ENCODE results near the gene ABCD2. TPM values are rescaled to one million over a fixed set of nuclear protein-coding genes. Genes with fewer than 3 reads are reported as not detected.
"Not testable (repeated sequence)": the region's sequence is repeated elsewhere in the genome, so short reads cannot be mapped to it uniquely, and the experiment has no call there.

Gene ABCD2
- total RNA-seq, 2 experiments from 2014 or later: 8.6 to 9.1 TPM

GRCh38 chr12:39575498-39575875, 44.1 kb downstream of the ABCD2 start:
- H3K27ac Mint-ChIP-seq: no peak overlapping the region
- intact Hi-C loops (cut with micrococcal nuclease): no loop called here
- H3K36me3 Mint-ChIP-seq (ENCODE audit: low read depth): peaks cover 42% of the 10 kb centered on the region
- peaks cover 11% of the 10 kb centered on the region for H3K4me1 Mint-ChIP-seq (ENCODE audit: low read depth)
- CTCF ChIA-PET: no interaction called here
- no peaks in the 10 kb centered on the region for H3K27me3 Mint-ChIP-seq (ENCODE audit: low read depth)
- no peak overlapping the region for H3K4me3 Mint-ChIP-seq
- H3K9me3 Mint-ChIP-seq: peaks cover 3% of the 10 kb centered on the region
- no peak for DNase-seq

GRCh38 chr12:39574785-39575497, 44.7 kb downstream of the ABCD2 start:
- CTCF ChIA-PET: no interaction called here
- Mint-ChIP-seq H3K36me3 (ENCODE audit: low read depth) (peaks cover 47% of the 10 kb centered on the region), H3K4me3 (no peak overlapping the region), H3K4me1 (ENCODE audit: low read depth) (peaks cover 11% of the 10 kb centered on the region), H3K27me3 (ENCODE audit: low read depth) (no peaks in the 10 kb centered on the region), H3K9me3 (peaks cover 3% of the 10 kb centered on the region), H3K27ac (peak overlapping the region; percentile 7)
- intact Hi-C loops (cut with micrococcal nuclease): no loop called here
- DNase-seq: no peak

- peaks cover 51% of the 10 kb centered on the region for H3K36me3 Mint-ChIP-seq (ENCODE audit: low read depth)
Measured at GRCh38 chr12:39574378-39574777, 45.2 kb downstream of the ABCD2 start.

GRCh38 chr12:39573971-39574370, 45.6 kb downstream of the ABCD2 start:
- no peak overlapping the region for H3K4me3 Mint-ChIP-seq
- H3K9me3 Mint-ChIP-seq: peaks cover 3% of the 10 kb centered on the region
- H3K27ac Mint-ChIP-seq: no peak overlapping the region
- peaks cover 11% of the 10 kb centered on the region for H3K4me1 Mint-ChIP-seq (ENCODE audit: low read depth)
- CTCF ChIA-PET: no interaction called here
- intact Hi-C loops (cut with micrococcal nuclease): no loop called here
- H3K27me3 Mint-ChIP-seq (ENCODE audit: low read depth): no peaks in the 10 kb centered on the region
- H3K36me3 Mint-ChIP-seq (ENCODE audit: low read depth): peaks cover 49% of the 10 kb centered on the region
- DNase-seq: no peak

More at GRCh38 chr12:39574378-39574777, 45.2 kb downstream of the ABCD2 start:
- H3K9me3 Mint-ChIP-seq: peaks cover 3% of the 10 kb centered on the region
- CTCF ChIA-PET: no interaction called here
- intact Hi-C loops (cut with micrococcal nuclease): no loop called here
- no peak overlapping the region for H3K27ac Mint-ChIP-seq
- no peaks in the 10 kb centered on the region for H3K27me3 Mint-ChIP-seq (ENCODE audit: low read depth)
- peaks cover 11% of the 10 kb centered on the region for H3K4me1 Mint-ChIP-seq (ENCODE audit: low read depth)
- no peak overlapping the region for H3K4me3 Mint-ChIP-seq
- no peak for DNase-seq

GRCh38 chr12:39572551-39572950, 47.1 kb downstream of the ABCD2 start:
- no peak overlapping the region for H3K4me3 Mint-ChIP-seq
- H3K36me3 Mint-ChIP-seq (ENCODE audit: low read depth): peaks cover 52% of the 10 kb centered on the region
- intact Hi-C loops (cut with micrococcal nuclease): no loop called here
- DNase-seq: no peak
- CTCF ChIA-PET: no interaction called here
- H3K27ac Mint-ChIP-seq: no peak overlapping the region
- H3K27me3 Mint-ChIP-seq (ENCODE audit: low read depth): no peaks in the 10 kb centered on the region
- H3K4me1 Mint-ChIP-seq (ENCODE audit: low read depth): peaks cover 11% of the 10 kb centered on the region
- H3K9me3 Mint-ChIP-seq: peaks cover 4% of the 10 kb centered on the region

DNA sequence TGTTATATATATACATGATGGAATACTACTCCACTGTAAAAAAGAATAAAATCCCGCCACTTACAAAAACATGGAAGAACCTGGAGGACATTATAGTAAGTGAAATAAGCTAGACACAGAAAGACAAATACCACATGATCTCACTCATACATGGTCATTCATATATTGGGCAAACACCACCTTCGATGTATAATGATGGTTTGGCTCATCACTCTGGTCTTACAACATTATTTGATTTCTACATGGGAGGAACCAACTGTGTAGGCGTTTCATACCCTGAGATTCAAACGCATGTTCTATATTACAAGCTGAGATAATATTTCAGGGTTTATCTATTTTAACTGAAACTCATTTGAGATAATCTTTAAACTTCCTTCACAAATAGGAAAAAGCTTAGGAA, 48.3 kb downstream of the ABCD2 start:
- intact Hi-C loops (cut with micrococcal nuclease): no loop called here
- Mint-ChIP-seq H3K27ac (no peak overlapping the region), H3K4me1 (ENCODE audit: low read depth) (peaks cover 11% of the 10 kb centered on the region), H3K36me3 (ENCODE audit: low read depth) (peaks cover 49% of the 10 kb centered on the region), H3K4me3 (no peak overlapping the region), H3K9me3 (peaks cover 14% of the 10 kb centered on the region), H3K27me3 (ENCODE audit: low read depth) (no peaks in the 10 kb centered on the region)
- DNase-seq: no peak
- CTCF ChIA-PET: no interaction called here

DNA sequence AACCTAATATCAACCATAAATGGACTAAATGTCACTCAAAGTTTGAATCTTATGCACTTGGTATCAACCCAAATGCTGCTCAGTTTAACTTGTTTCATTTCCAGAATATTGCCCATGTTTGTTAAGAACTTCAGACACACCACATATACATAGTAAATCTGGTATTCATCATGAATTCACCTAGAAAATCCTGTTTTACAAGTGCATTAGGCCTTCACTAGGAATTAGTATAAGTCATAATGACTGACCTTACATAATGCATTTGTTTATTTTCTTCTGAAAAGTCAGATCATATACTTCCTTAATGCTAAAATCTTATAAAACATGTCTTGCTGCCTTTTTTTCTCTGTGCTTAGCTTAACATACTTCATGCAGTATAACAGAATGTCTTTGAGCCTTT, 66.1 kb downstream of the ABCD2 start:
- H3K27me3 Mint-ChIP-seq (ENCODE audit: low read depth): no peaks in the 10 kb centered on the region
- no peak overlapping the region for H3K27ac Mint-ChIP-seq
- peaks cover 26% of the 10 kb centered on the region for H3K36me3 Mint-ChIP-seq (ENCODE audit: low read depth)
- CTCF ChIA-PET: interaction anchor here (0.6 kb wide), 2 partner anchors 125 to 424 kb away, joined by 3 to 4 read pairs; no protein-coding TSS in a partner anchor
- no peak overlapping the region for H3K4me3 Mint-ChIP-seq
- DNase-seq: no peak
- peaks cover 4% of the 10 kb centered on the region for H3K9me3 Mint-ChIP-seq
- H3K4me1 Mint-ChIP-seq (ENCODE audit: low read depth): no peaks in the 10 kb centered on the region
- intact Hi-C loops (cut with micrococcal nuclease): no loop called here

DNA sequence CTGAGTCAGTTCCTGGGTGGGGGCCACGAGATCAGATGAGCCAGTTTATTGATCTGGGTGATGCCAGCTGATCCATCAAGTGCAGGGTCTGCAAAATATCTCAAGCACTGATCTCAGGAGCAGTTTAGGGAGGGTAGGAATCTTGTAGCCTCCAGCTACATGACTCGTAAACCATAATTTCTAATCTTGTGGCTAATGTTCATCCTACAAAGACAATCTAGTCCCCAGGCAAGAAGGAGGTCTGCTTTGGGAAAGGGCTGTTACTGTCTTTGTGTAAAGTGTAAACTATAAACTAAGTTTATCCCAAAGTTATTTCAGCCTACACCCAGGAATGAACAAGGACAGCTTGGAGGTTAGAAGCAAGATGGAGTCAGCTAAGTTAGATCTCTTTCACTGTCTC, 75.4 kb downstream of the ABCD2 start:
- H3K27ac Mint-ChIP-seq; H3K27me3 Mint-ChIP-seq (ENCODE audit: low read depth); H3K4me1 Mint-ChIP-seq (ENCODE audit: low read depth); H3K4me3 Mint-ChIP-seq; intact Hi-C loops (cut with micrococcal nuclease); H3K9me3 Mint-ChIP-seq; H3K36me3 Mint-ChIP-seq (ENCODE audit: low read depth); DNase-seq: not testable (repeated sequence)
- CTCF ChIA-PET: interaction anchor here (0.5 kb wide), 1 partner anchor 470 kb away, joined by 3 read pairs; no protein-coding TSS in a partner anchor

GRCh38 chr12:39541471-39541870, 78.1 kb downstream of the ABCD2 start:
- H3K9me3 Mint-ChIP-seq: no peaks in the 10 kb centered on the region
- H3K27ac Mint-ChIP-seq: no peak overlapping the region
- H3K4me1 Mint-ChIP-seq (ENCODE audit: low read depth): no peaks in the 10 kb centered on the region
- DNase-seq: no peak
- CTCF ChIA-PET: interaction anchor here (0.5 kb wide), 1 partner anchor 439 kb away, joined by 3 read pairs; no protein-coding TSS in a partner anchor
- intact Hi-C loops (cut with micrococcal nuclease): no loop called here
- no peaks in the 10 kb centered on the region for H3K27me3 Mint-ChIP-seq (ENCODE audit: low read depth)
- H3K36me3 Mint-ChIP-seq (ENCODE audit: low read depth): peaks cover 2% of the 10 kb centered on the region
- H3K4me3 Mint-ChIP-seq: no peak overlapping the region

DNA sequence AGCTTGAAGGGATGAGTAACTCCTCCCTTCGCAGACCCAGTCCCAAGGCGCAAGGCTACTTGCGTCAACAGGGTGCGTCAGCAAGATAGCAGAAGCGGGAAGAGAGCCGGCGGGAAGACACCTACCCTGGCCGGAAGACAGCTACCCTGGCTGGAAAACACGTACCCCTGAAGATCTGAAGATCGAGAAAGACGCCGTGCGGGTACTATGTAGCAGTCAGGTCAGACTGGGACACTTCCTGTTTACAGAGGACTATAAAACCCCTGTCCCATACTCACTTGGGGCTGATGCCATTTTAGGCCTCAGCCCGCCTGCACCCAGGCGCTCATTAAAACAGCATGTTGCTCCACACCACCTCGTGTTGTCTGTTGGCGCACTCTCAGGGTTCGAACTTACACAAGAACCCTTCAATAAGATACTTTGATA, 80.9 kb downstream of the ABCD2 start:
- no peaks in the 10 kb centered on the region for H3K4me1 Mint-ChIP-seq (ENCODE audit: low read depth)
- CTCF ChIA-PET: no interaction called here
- H3K27me3 Mint-ChIP-seq (ENCODE audit: low read depth): no peaks in the 10 kb centered on the region
- H3K9me3 Mint-ChIP-seq: no peaks in the 10 kb centered on the region
- H3K36me3 Mint-ChIP-seq (ENCODE audit: low read depth): peaks cover 2% of the 10 kb centered on the region
- H3K4me3 Mint-ChIP-seq: no peak overlapping the region
- no peak for DNase-seq
- H3K27ac Mint-ChIP-seq: no peak overlapping the region
- intact Hi-C loops (cut with micrococcal nuclease): no loop called here

DNA sequence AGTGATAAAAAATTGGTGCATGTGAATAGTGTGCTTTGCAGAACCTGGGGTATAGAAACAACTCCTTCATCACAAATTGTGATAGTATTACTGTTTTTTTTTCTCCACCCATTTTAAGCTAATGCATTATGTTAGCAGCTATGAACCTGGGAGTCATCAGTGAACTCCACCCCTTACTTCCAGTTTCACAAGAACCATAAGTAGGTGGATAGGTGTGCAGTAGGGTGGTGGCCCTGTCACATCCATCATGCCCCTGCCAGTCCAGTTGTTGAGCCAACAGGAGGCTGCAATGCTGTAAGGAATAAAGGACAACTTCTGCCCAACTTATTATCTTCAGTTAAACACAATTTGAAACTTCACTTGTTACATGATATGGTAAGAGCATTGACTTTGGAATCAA, 85.7 kb downstream of the ABCD2 start:
- Mint-ChIP-seq H3K4me1 (ENCODE audit: low read depth) (no peaks in the 10 kb centered on the region), H3K27me3 (ENCODE audit: low read depth) (no peaks in the 10 kb centered on the region), H3K4me3 (no peak overlapping the region), H3K9me3 (no peaks in the 10 kb centered on the region), H3K36me3 (ENCODE audit: low read depth) (peaks cover 3% of the 10 kb centered on the region), H3K27ac (no peak overlapping the region)
- CTCF ChIA-PET: interaction anchor here (1.0 kb wide), 1 partner anchor 11 kb away, joined by 3 read pairs; no protein-coding TSS in a partner anchor
- intact Hi-C loops (cut with micrococcal nuclease): no loop called here
- no peak for DNase-seq

- Mint-ChIP-seq H3K9me3 (peaks cover 3% of the 10 kb centered on the region), H3K4me3 (no peak overlapping the region), H3K27ac (no peak overlapping the region), H3K36me3 (ENCODE audit: low read depth) (peaks cover 3% of the 10 kb centered on the region), H3K27me3 (ENCODE audit: low read depth) (no peaks in the 10 kb centered on the region), H3K4me1 (ENCODE audit: low read depth) (no peaks in the 10 kb centered on the region)
- intact Hi-C loops (cut with micrococcal nuclease): no loop called here
- DNase-seq: no peak
- CTCF ChIA-PET: interaction anchor here (0.7 kb wide), 1 partner anchor 206 kb away, joined by 3 read pairs; no protein-coding TSS in a partner anchor
Measured at GRCh38 chr12:39532448-39532847, 87.2 kb downstream of the ABCD2 start.

DNA sequence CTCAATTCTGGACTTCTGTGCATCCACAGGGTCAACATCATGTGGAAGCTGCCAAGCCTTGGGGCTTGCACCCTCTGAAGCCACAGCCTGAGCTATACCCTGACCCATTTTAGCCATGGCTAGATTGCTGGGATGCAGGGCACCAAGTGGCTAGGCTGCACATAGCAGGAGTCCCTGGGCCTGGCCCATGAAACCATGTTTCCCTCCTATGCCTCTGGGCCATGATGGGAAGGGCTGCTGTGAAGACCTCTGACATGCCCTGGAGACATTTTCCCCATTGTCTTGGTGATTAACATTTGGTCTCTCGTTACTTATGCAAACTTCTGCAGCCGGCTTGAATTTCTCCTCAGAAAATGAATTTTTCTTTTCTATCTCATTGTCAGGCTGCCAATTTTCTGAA, 92.6 kb downstream of the ABCD2 start:
- Mint-ChIP-seq H3K27me3 (ENCODE audit: low read depth) (no peaks in the 10 kb centered on the region), H3K36me3 (ENCODE audit: low read depth) (peaks cover 5% of the 10 kb centered on the region), H3K4me1 (ENCODE audit: low read depth) (no peaks in the 10 kb centered on the region), H3K4me3 (no peak overlapping the region), H3K27ac (no peak overlapping the region), H3K9me3 (peaks cover 14% of the 10 kb centered on the region)
- CTCF ChIA-PET: no interaction called here
- no peak for DNase-seq
- intact Hi-C loops (cut with micrococcal nuclease): no loop called here

Measured in activated naive CD4-positive, alpha-beta T cell treated with anti-CD3 and anti-CD28 coated beads for 36 hours (primary cell).